Stimulated activated CD8-positive, alpha-beta memory T cell treated with anti-CD3 and anti-CD28 coated beads, Interleukin-4, amount 100 ng/mL, for 4 hours (primary cell): ENCODE data around the gene OXCT2.
"Not testable (repeated sequence)": the region's sequence is repeated elsewhere in the genome, so short reads cannot be mapped to it uniquely, and the experiment has no call there.

Experiments used
- DNase-seq, 2 donors: peaks; one replicate each; pipeline ENCODE4 v3.0.0-alpha.2; 2020; ENCODE audit warnings: low read depth in 2 of 2, low spot score in 1 of 2

The OXCT2 gene

GRCh38 chr1:39771022-39771532, at the start of gene OXCT2:
TSS of gene OXCT2 (minus strand) at chr1:39771348. CDS start at chr1:39771255, 93 bp downstream.
- not testable (repeated sequence) for DNase-seq

GRCh38 chr1:39819091-39819812, 48.1 kb upstream of the OXCT2 start:
- no peak for DNase-seq

- no peak for DNase-seq
Measured at GRCh38 chr1:39818482-39818881, 47.3 kb upstream of the OXCT2 start.

GRCh38 chr1:39817091-39817932, 46.2 kb upstream of the OXCT2 start:
- DNase-seq, result peak; percentile 23 to 24

- DNase-seq, result peak in 1 of 2 donors; percentile 50
Measured at GRCh38 chr1:39816415-39817090, 45.4 kb upstream of the OXCT2 start.

GRCh38 chr1:39812913-39813312, 41.8 kb upstream of the OXCT2 start:
- no peak for DNase-seq

GRCh38 chr1:39808784-39809517, 37.8 kb upstream of the OXCT2 start:
- DNase-seq, result no peak

GRCh38 chr1:39805385-39805784, 34.2 kb upstream of the OXCT2 start:
- no peak for DNase-seq

GRCh38 chr1:39802496-39803260, 31.5 kb upstream of the OXCT2 start:
- no peak for DNase-seq

- DNase-seq, result no peak
Measured at GRCh38 chr1:39800471-39800835, 29.3 kb upstream of the OXCT2 start.

GRCh38 chr1:39799770-39800470, 28.8 kb upstream of the OXCT2 start:
- peak; percentile 43 to 56 for DNase-seq

- DNase-seq, result peak; percentile 66 to 80
Measured at GRCh38 chr1:39798859-39799769, 28.0 kb upstream of the OXCT2 start.

GRCh38 chr1:39795651-39796050, 24.5 kb upstream of the OXCT2 start:
- no peak for DNase-seq

- no peak for DNase-seq
Measured at GRCh38 chr1:39791838-39792237, 20.7 kb upstream of the OXCT2 start.

- DNase-seq, result no peak
Measured at GRCh38 chr1:39789571-39790110, 18.5 kb upstream of the OXCT2 start.

- peak; percentile 7 to 11 for DNase-seq
Measured at GRCh38 chr1:39788758-39789570, 17.8 kb upstream of the OXCT2 start, which contains the start of gene BMP8B. TSS of gene BMP8B (minus strand) at chr1:39788865. CDS start at chr1:39788485, 380 bp downstream.

- no peak for DNase-seq
Measured at GRCh38 chr1:39788426-39788757, 17.2 kb upstream of the OXCT2 start.
